ENCODE measurements around the gene ZBTB8A. TPM values are rescaled to one million over a fixed set of nuclear protein-coding genes. Genes with fewer than 3 reads are reported as not detected.

ZBTB8A gene
- total RNA-seq, 3 donors from 2014 or later: 6.6 to 10.0 (median 9.6) TPM

DNA sequence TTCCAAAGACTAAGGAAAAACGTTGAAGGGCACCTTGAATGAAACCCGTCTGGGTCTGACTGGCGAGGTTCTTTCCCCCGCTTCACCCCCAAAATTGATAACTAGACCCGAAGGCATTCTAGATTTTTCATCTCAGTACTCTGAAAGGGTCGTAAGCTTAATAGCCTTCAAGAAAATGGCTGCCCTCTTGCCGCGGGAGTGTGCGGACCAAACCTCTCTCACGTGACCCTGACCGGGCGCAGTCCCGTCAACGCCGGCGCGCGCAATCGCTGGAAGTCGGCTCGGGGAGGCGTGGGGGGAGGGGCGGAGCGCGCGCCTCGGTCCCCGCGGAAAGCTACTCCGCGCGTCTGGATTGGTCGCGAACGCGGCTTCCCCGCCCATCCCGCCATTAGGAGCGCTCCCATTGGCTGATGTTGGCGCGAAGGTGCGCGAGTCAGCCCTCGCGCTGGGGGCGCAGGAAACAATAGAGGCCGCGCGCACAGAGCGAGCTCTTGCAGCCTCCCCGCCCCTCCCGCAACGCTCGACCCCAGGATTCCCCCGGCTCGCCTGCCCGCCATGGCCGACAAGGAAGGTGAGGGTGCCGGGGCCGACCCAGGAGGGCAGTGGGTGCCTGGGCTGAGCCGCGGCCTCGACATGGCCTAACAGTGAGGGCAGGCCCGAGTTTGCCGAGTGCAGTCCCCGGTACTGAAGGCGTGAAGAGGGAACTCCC, 111.7 kb downstream of the ZBTB8A start, which contains the start of gene RBBP4:
Gene RBBP4 (plus strand): TSS at position 457 of the 709 bp plus-strand sequence. CDS start 99 bp downstream, at position 556.
- H3K36me3 ChIP-seq: peaks cover 4% of the 10 kb centered on the region
- no peaks in the 10 kb centered on the region for H3K27me3 ChIP-seq
- peak within 1 kb of the TSS; percentile 98 to 100 for H3K27ac ChIP-seq
- H3K4me1 ChIP-seq: peaks cover 0 to 6% of the 10 kb centered on the region in 2 donors
- H3K9me3 ChIP-seq: no peaks in the 10 kb centered on the region
- peak; percentile 82 for TF ChIP-seq POLR2A (IDR thresholded peaks at IDR 0.05)
- peak; percentile 85 to 95 (median 89) for TF ChIP-seq POLR2AphosphoS5 (IDR thresholded peaks at IDR 0.05)
- TF ChIP-seq, protein P1, sequence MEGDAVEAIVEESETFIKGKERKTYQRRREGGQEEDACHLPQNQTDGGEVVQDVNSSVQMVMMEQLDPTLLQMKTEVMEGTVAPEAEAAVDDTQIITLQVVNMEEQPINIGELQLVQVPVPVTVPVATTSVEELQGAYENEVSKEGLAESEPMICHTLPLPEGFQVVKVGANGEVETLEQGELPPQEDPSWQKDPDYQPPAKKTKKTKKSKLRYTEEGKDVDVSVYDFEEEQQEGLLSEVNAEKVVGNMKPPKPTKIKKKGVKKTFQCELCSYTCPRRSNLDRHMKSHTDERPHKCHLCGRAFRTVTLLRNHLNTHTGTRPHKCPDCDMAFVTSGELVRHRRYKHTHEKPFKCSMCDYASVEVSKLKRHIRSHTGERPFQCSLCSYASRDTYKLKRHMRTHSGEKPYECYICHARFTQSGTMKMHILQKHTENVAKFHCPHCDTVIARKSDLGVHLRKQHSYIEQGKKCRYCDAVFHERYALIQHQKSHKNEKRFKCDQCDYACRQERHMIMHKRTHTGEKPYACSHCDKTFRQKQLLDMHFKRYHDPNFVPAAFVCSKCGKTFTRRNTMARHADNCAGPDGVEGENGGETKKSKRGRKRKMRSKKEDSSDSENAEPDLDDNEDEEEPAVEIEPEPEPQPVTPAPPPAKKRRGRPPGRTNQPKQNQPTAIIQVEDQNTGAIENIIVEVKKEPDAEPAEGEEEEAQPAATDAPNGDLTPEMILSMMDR (IDR thresholded peaks at IDR 0.05): peak in 2 of 3 donors; percentile 13 to 34
- peak within 1 kb of the TSS; percentile 80 to 88 (median 82) for H3K4me3 ChIP-seq
- intact Hi-C loops (cut with DNase I; ENCODE audit: low total_unique reads): no loop called here
- DNase-seq (ENCODE audit: low spot score in 2 of 2): peak; percentile 98

DNA sequence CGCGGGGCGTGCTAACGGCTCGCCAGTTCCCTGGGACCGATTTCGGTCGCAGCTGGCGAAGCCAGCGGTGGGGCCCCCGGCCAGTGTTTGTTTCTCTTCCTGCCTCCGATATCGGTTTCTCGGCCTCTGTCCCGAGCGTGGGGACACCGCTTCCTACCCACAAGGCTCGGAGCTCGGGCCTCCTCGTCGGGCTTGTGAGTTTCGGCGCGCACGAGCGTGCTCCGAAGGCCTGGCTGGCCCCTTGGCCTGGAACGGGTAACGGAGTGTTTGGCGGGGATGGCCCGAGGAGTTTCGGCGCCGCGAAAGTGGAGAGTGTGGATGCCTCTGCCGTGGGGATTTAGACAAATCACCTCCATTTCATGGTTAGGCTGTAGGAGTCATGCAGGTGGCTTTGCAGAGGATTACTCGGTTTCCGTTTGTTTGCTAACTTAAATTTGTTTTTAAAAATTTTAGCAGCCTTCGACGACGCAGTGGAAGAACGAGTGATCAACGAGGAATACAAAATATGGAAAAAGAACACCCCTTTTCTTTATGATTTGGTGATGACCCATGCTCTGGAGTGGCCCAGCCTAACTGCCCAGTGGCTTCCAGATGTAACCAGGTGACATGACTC, 112.3 kb downstream of the ZBTB8A start:
- intact Hi-C loops (cut with DNase I; ENCODE audit: low total_unique reads): no loop called here
- Histone ChIP-seq H3K9me3 (no peaks in the 10 kb centered on the region), H3K36me3 (peaks cover 4% of the 10 kb centered on the region), H3K4me1 (peaks cover 0 to 6% of the 10 kb centered on the region in 2 donors), H3K4me3 (peak overlapping the region; percentile 80 to 88 (median 82)), H3K27me3 (no peaks in the 10 kb centered on the region), H3K27ac (peak overlapping the region; percentile 98 to 100)
- TF ChIP-seq, protein P1 (IDR thresholded peaks at IDR 0.05): no peak
- no peak for TF ChIP-seq POLR2A (IDR thresholded peaks at IDR 0.05)
- no peak for TF ChIP-seq POLR2AphosphoS5 (IDR thresholded peaks at IDR 0.05)
- DNase-seq (ENCODE audit: low spot score in 2 of 2): peak in 1 of 2 donors; percentile 54

DNA sequence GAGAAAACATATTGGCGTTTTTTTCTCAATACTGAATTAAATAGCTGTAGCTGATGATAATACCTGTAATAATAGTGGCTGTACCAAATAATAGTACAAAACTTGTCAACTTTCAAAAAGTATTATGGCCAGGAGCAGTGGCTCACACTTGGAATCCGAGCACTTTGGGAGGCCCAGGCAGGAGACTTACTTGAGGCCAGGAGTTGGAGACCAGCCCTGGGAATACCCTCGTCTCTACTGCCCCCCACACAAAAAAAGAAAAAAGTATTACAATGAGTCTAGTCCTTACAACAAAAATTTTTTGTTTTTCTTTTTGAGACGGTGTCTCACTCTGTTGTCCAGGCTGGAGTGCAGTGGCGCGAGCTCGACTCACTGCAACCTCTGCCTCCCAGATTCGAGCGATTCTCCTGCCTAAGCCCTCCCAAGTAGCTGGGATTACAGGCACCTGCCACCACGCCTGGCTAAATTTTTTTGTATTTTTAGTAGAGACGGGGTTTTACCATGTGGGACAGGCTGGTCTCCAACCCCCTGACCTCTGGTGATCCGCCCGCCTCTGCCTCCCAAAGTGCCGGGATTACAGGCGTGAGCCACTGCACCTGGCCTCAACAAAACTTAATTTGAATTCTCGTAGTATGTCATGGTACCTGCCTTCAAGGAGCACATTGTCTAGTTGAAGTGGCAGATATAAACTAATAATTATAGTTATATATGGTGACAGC, 113.2 kb downstream of the ZBTB8A start:
- intact Hi-C loops (cut with DNase I; ENCODE audit: low total_unique reads): no loop called here
- Histone ChIP-seq H3K36me3 (peaks cover 4% of the 10 kb centered on the region), H3K9me3 (no peaks in the 10 kb centered on the region), H3K4me3 (peak overlapping the region; percentile 80 to 88 (median 82)), H3K4me1 (peaks cover 0 to 6% of the 10 kb centered on the region in 2 donors), H3K27ac (no peak overlapping the region), H3K27me3 (no peaks in the 10 kb centered on the region)
- DNase-seq (ENCODE audit: low spot score in 2 of 2): no peak
- TF ChIP-seq POLR2A (IDR thresholded peaks at IDR 0.05): no peak
- TF ChIP-seq, protein P1 (IDR thresholded peaks at IDR 0.05): no peak
- TF ChIP-seq POLR2AphosphoS5 (IDR thresholded peaks at IDR 0.05): no peak

Other genes starting within 250 kb of the ZBTB8A start
- 10 to 100 TPM; 31.8 to 87.5 (median 87.4) TPM for gene HDAC1, start 247.3 kb upstream of the ZBTB8A start, total RNA-seq
- 10 to 100 TPM; 33.4 to 82.8 (median 47.9) TPM for gene MARCKSL1, start 203.2 kb upstream of the ZBTB8A start, total RNA-seq
- 10 to 100 TPM in 2 of 3 donors, 1 to 10 TPM in 1; 8.8 to 15.8 (median 10.2) TPM for gene FAM229A, start 176.9 kb upstream of the ZBTB8A start, total RNA-seq
- gene TSSK3, start 176.9 kb upstream of the ZBTB8A start, total RNA-seq: 1 to 10 TPM; 1.4 to 3.9 (median 3.4) TPM
- gene BSDC1, start 145.0 kb upstream of the ZBTB8A start, total RNA-seq: 100 to 1,000 TPM in 1 of 3 donors, 10 to 100 TPM in 2; 86.9 to 123 (median 95.1) TPM
- gene ZBTB8B, start 74.4 kb upstream of the ZBTB8A start, total RNA-seq: under 1 TPM; under 0.01 to 0.15 (median under 0.01) TPM
- gene ZBTB8OS, start 111.1 kb downstream of the ZBTB8A start, total RNA-seq: 10 to 100 TPM; 19.5 to 32.1 (median 31.1) TPM
- gene RBBP4, start 111.8 kb downstream of the ZBTB8A start, total RNA-seq: 100 to 1,000 TPM; 111 to 161 (median 121) TPM
- gene SYNC, start 163.3 kb downstream of the ZBTB8A start, total RNA-seq: 10 to 100 TPM in 2 of 3 donors, 1 to 10 TPM in 1; 9.8 to 24.2 (median 13.6) TPM

Data from breast epithelium (tissue), 4 donors.